Neural progenitor cell (in vitro differentiated cells): Measurements from ENCODE around the gene CAST.

Experiments
- CTCF ChIP-seq: fragments of 200-600 bp; sonication (generic); IDR thresholded peaks from 2 replicates; pipeline ENCODE4 v1.5.1; 2017; ENCODE audit warnings: antibody characterized with exemption, mild to moderate bottlenecking
- EZH2 ChIP-seq: fragments of 200-600 bp; sonication (generic); IDR thresholded peaks from 2 replicates; pipeline ENCODE4 v1.6.1; 2017; ENCODE audit warnings: antibody characterized with exemption, mild to moderate bottlenecking, moderate library complexity
- EZH2phosphoT487 ChIP-seq: fragments of 200-600 bp; sonication (generic); IDR thresholded peaks from 2 replicates; pipeline ENCODE4 v1.6.1; 2017; ENCODE audit warnings: antibody characterized with exemption

- TF ChIP-seq CTCF (peak; percentile 48), EZH2phosphoT487 (no peak), EZH2 (no peak)
These were observed 10.0 kb upstream of the CAST start for GRCh38 chr5:96651948-96652753.
